OCI-LY3 (cell line): ENCODE data around the gene DTHD1.

ENCODE experiments used
- EZH2phosphoT487 ChIP-seq: fragments of 200-600 bp; shearing (Covaris generic); IDR thresholded peaks from 2 replicates; pipeline ENCODE4 v1.6.1; 2018; ENCODE audit warnings: antibody characterized with exemption, mixed run types, low read depth
- TF ChIP-seq, protein P1 (sequence below): fragments of 200-600, 300-600 bp; sonication (generic); IDR thresholded peaks from 2 replicates; pipeline ENCODE4 v1.5.1; 2014; ENCODE audit warnings: antibody characterized with exemption, low read length, low read depth

DNA sequence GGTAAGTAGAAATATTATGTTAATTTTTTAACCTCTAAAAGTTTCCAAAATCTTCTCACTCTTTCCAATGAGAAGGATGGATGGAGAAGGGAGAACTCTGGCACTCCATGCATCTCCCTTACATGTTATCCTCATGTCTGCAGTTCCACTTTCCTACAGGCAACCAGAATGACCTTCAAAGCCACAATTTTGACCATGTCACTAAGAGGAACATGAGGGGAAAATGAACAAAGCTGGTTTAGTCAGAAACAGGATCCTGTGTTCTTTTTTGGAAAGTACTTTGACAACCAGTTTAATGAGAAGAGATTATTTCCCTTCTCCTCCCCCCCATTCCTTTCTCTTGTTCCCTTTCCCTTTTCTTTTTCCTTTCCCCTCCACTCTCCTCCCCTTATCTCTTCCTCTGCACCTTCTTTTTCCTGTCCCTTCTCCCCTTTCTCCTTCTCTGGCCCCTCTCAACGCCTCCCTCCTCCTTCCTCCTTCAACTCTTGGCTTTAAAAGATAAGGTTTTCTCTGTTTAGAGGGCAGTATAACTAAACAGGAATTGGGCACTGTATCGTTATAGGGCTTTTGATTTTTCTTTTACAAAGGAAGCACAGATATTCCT, 42.5 kb downstream of the DTHD1 start:
- TF ChIP-seq, protein P1, sequence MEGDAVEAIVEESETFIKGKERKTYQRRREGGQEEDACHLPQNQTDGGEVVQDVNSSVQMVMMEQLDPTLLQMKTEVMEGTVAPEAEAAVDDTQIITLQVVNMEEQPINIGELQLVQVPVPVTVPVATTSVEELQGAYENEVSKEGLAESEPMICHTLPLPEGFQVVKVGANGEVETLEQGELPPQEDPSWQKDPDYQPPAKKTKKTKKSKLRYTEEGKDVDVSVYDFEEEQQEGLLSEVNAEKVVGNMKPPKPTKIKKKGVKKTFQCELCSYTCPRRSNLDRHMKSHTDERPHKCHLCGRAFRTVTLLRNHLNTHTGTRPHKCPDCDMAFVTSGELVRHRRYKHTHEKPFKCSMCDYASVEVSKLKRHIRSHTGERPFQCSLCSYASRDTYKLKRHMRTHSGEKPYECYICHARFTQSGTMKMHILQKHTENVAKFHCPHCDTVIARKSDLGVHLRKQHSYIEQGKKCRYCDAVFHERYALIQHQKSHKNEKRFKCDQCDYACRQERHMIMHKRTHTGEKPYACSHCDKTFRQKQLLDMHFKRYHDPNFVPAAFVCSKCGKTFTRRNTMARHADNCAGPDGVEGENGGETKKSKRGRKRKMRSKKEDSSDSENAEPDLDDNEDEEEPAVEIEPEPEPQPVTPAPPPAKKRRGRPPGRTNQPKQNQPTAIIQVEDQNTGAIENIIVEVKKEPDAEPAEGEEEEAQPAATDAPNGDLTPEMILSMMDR: no peak
- TF ChIP-seq EZH2phosphoT487: no peak
